ENCODE data around the gene ANKH.

The ANKH gene

DNA sequence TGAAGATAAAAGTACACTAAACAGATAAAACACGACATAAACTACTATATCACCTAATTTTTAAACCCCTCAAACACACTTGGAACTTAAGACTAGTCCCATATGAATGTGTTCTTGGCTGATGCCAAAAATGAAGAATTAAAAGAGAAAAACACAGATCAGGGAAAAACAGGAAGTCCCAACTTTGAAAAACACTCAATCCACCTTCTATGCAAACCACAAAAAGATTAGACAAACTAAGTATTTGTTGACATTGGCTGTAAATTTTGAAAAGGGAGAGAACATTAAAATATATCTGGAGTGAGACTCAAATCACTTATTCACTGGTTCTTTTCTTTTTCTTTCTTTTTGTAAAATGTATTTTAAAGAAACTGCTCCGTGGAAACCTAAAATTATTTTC, 81.4 kb downstream of the ANKH start:
- H3K9me3 ChIP-seq (ENCODE audit: control insufficient read depth, insufficient read depth, low read length) = no peaks in the 10 kb centered on the region
- no peaks in the 10 kb centered on the region for H3K4me1 ChIP-seq (ENCODE audit: insufficient read depth, low read length)
- H3K36me3 ChIP-seq (ENCODE audit: insufficient read depth, low read length) = no peaks in the 10 kb centered on the region
- H3K9ac ChIP-seq (ENCODE audit: low read depth, low read length) = no peak overlapping the region

DNA sequence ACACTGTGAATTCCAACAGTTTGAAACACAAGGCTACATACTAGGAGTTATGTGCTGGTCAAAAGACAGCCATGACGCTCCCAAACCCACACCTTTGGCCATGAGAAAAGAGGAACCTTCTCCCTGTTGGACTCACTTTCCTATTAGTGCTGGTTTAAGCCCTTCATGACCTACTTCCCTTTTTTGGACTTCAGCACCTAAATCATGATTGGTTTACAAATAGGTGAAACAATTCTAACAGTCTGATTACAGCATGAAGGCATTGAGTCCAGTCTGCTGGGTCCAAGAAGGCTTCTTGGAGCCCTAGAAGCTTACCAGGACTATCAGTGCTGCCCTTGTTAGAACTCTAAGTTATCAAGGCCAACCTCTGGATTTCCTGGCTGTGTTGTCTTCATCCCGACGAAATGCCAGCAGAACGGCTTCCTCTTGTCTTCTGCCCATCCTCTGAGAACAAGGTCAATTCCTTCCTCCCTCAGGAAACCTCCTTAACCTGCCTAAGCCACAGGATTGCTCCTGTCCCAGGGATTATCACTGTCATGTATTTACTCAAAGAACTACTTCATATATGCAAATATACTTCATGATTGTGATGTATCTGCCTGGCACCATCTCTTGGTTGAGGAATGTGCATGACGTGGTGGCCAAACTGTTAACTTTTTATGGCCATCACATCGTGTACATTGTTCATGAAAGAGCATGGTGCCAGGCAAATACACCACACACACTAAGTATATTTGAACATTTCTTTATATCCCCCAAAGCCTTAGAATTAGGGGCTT, 83.6 kb downstream of the ANKH start:
- H3K4me1 ChIP-seq (ENCODE audit: insufficient read depth, low read length) = no peaks in the 10 kb centered on the region
- peaks cover 5% of the 10 kb centered on the region; the same call in 1 of the 2 replicates for H3K9me3 ChIP-seq (ENCODE audit: control insufficient read depth, insufficient read depth, low read length)
- H3K36me3 ChIP-seq (ENCODE audit: insufficient read depth, low read length) = no peaks in the 10 kb centered on the region
- H3K9ac ChIP-seq (ENCODE audit: low read depth, low read length) = no peak overlapping the region

DNA sequence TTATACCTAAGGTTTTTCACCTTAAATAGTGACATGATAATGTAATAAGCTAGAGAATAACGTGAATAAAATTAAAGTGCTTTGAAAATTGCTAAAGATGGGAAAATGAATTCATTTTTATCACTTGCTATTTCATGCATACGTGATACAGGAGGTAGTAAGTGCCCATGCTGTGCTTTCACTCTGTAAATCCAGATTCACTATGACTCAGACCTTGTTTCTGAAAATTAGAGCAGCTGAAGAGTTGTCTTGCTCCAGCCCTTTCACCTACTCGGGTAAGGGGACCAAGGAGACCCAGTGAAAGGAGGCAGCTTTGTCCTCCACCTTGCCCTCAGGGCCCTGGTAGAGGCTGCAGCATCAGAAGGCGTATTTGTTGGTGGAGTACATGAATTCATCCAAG, 87.9 kb downstream of the ANKH start:
- Histone ChIP-seq H3K9ac (ENCODE audit: low read depth, low read length) (no peak overlapping the region), H3K36me3 (ENCODE audit: insufficient read depth, low read length) (no peaks in the 10 kb centered on the region), H3K4me1 (ENCODE audit: insufficient read depth, low read length) (peaks cover 2% of the 10 kb centered on the region; the same call in 1 of the 2 replicates), H3K9me3 (ENCODE audit: control insufficient read depth, insufficient read depth, low read length) (peaks cover 5% of the 10 kb centered on the region; the same call in 1 of the 2 replicates)

DNA sequence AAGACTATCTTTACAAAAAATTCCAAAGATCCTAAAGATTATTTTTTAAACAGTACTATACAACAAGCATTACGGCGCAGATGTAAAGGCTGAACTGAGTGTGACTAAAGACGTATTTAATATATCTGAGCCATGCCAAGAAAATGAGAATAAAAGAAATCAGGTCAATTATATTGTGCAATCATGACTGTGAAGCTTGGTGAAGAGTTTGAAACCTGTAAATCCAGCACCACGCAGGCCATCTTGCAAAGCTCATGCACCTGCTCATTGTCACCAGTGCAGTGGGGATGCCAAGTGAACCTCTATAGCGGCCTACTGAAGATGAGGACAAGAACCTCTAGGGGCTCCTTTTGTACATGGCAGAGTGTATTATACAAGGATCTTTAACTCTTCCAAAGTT, 89.0 kb downstream of the ANKH start:
- Histone ChIP-seq H3K4me1 (ENCODE audit: insufficient read depth, low read length) (peaks cover 9% of the 10 kb centered on the region; the same call in 1 of the 2 replicates), H3K9me3 (ENCODE audit: control insufficient read depth, insufficient read depth, low read length) (peaks cover 5% of the 10 kb centered on the region; the same call in 1 of the 2 replicates), H3K9ac (ENCODE audit: low read depth, low read length) (no peak overlapping the region), H3K36me3 (ENCODE audit: insufficient read depth, low read length) (no peaks in the 10 kb centered on the region)

DNA sequence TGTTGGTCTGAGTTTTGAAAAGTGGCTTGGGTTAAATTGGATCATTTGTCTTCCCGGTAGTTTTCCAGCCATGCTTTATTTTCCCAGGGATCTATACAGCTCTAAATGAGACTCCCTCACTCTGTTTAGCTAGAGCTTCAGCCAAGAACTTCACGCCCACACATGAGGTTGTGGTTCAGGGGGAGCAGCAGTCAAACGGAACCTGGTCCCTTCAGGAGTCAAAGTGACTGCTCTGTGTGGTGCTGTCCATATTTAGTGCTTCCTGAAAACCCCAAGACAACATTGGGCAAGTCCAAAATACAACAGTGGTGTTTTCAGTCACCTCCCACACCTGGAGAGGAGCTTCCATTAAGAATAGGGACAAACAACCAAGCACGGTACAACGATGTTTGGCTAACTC, 90.5 kb downstream of the ANKH start:
- Histone ChIP-seq H3K4me1 (ENCODE audit: insufficient read depth, low read length) (peaks cover 9% of the 10 kb centered on the region; the same call in 1 of the 2 replicates), H3K9ac (ENCODE audit: low read depth, low read length) (no peak overlapping the region), H3K9me3 (ENCODE audit: control insufficient read depth, insufficient read depth, low read length) (peaks cover 5% of the 10 kb centered on the region; the same call in 1 of the 2 replicates), H3K36me3 (ENCODE audit: insufficient read depth, low read length) (no peaks in the 10 kb centered on the region)

DNA sequence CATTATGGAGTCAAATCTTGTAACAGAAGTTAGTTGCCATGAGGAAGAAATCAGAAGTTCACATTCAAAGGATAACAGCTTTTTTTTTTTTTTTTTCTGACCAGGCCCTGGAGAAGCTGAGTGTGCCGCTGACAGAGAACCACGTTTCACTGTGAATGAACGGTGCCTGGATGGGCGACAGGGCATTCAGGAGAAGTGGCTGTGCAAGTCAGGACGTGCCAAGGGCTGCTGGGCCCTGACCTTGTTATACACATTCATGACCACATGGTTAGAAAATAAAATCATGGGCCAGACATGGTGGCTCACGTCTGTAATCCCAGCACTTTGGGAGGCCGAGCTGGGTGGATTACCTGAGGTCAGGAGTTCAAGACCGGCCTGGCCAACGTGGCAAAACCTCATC, 91.6 kb downstream of the ANKH start:
- peaks cover 9% of the 10 kb centered on the region; the same call in 1 of the 2 replicates for H3K4me1 ChIP-seq (ENCODE audit: insufficient read depth, low read length)

DNA sequence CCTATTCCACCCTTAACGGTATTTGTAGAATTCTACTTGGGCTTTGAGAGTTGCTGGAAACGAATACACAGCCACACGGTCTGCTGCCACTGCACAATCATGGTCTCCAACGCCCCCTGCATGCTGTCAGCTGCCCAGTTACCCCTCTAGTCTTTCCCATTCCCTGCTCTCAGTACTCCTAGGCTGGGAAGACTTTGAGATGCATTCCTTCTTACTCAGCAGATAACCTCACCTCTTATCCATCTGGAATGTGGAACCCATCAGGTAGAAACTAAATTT, 92.8 kb downstream of the ANKH start:
- Histone ChIP-seq H3K9me3 (ENCODE audit: control insufficient read depth, insufficient read depth, low read length) (no peaks in the 10 kb centered on the region), H3K4me1 (ENCODE audit: insufficient read depth, low read length) (peaks cover 9% of the 10 kb centered on the region; the same call in 1 of the 2 replicates), H3K9ac (ENCODE audit: low read depth, low read length) (no peak overlapping the region)

More for the DNA sequence above, 91.6 kb downstream of the ANKH start:
- no peaks in the 10 kb centered on the region for H3K36me3 ChIP-seq (ENCODE audit: insufficient read depth, low read length)
- no peak overlapping the region for H3K9ac ChIP-seq (ENCODE audit: low read depth, low read length)
- H3K9me3 ChIP-seq (ENCODE audit: control insufficient read depth, insufficient read depth, low read length) = peaks cover 5% of the 10 kb centered on the region; the same call in 1 of the 2 replicates

DNA sequence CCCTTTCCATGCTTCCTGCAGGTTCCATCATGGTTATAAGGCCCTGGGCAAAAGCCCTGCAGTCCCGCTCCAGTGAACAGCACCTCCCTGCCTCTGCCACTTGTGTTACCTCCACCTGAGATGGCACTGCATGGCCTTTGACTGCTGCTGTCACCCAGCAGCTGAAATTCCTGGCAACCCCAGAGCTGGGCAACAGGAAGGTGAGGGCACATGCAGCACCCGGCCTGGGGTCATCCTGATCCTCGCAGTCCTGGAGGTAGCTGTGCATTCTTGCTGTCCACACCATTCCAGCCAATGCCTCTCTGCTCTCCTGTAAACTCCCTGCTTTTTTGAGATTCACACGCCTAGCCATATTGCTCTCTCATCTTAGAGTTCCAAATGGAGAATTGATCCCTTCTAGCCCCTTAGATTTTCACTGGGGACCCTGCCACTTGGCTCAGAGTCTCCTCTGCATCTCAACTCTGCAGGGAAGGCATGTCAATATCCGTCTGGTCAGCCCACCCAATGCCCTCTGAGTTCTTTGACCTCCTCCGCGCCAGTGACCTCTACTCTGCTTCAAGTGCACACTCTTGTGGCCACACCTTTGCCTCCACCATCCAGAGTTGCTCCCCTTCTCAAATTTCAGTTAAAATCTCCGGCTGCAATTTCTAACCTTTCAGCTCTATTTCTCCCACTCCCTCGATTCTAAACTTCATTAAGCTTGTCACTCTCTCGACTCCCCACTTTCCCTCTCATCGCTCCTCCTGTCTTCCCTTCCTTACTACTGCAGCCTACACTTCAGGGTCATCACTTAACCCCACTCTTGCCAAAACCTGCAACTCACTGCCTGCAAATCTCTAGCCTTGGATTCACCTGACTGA, 93.4 kb downstream of the ANKH start:
- peaks cover 9% of the 10 kb centered on the region; the same call in 1 of the 2 replicates for H3K4me1 ChIP-seq (ENCODE audit: insufficient read depth, low read length)
- no peaks in the 10 kb centered on the region for H3K36me3 ChIP-seq (ENCODE audit: insufficient read depth, low read length)
- no peaks in the 10 kb centered on the region for H3K9me3 ChIP-seq (ENCODE audit: control insufficient read depth, insufficient read depth, low read length)
- H3K9ac ChIP-seq (ENCODE audit: low read depth, low read length) = no peak overlapping the region

More for the DNA sequence above, 92.8 kb downstream of the ANKH start:
- H3K36me3 ChIP-seq (ENCODE audit: insufficient read depth, low read length) = no peaks in the 10 kb centered on the region

DNA sequence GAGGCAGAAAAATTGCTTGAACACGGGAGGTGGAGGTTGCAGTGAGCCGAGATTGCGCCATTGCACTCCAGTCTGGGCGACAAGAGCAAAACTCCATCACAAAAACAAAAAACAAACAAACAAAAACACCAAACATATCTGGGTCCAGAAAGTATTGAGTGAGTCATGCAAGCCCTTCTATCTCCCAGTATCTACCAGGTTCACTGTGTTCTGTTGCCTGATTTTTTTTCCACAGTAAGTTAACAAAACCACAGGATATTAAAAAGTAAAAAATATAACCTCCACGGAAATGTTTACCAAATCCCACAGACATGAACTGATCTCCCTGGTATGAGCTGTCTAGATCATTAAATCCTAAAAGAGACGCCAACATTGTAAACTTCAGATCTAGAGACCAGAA, 94.4 kb downstream of the ANKH start:
- Histone ChIP-seq H3K36me3 (ENCODE audit: insufficient read depth, low read length) (no peaks in the 10 kb centered on the region), H3K4me1 (ENCODE audit: insufficient read depth, low read length) (peaks cover 9% of the 10 kb centered on the region; the same call in 1 of the 2 replicates), H3K9ac (ENCODE audit: low read depth, low read length) (no peak overlapping the region), H3K9me3 (ENCODE audit: control insufficient read depth, insufficient read depth, low read length) (no peaks in the 10 kb centered on the region)

DNA sequence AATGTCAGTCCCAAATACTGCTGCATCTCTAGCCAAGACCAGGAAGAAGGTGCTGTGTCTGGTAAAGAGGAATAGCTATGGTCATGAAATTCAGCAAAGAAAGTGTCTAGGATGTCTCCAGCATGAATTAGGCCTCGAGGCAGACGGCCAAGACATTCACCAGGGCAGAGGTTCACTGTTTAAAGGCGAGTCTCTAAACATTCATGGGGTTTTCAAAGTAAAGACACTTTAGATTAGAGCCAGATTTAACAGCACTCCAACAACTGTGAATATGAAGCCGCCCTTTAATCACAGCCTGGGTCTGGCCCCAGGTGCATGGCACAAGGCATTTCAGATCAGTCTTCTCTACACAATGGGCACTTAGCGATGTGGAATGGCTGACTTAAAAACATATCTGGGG, 95.0 kb downstream of the ANKH start:
- Histone ChIP-seq H3K36me3 (ENCODE audit: insufficient read depth, low read length) (no peaks in the 10 kb centered on the region), H3K9me3 (ENCODE audit: control insufficient read depth, insufficient read depth, low read length) (no peaks in the 10 kb centered on the region), H3K9ac (ENCODE audit: low read depth, low read length) (no peak overlapping the region), H3K4me1 (ENCODE audit: insufficient read depth, low read length) (peaks cover 9% of the 10 kb centered on the region; the same call in 1 of the 2 replicates)

DNA sequence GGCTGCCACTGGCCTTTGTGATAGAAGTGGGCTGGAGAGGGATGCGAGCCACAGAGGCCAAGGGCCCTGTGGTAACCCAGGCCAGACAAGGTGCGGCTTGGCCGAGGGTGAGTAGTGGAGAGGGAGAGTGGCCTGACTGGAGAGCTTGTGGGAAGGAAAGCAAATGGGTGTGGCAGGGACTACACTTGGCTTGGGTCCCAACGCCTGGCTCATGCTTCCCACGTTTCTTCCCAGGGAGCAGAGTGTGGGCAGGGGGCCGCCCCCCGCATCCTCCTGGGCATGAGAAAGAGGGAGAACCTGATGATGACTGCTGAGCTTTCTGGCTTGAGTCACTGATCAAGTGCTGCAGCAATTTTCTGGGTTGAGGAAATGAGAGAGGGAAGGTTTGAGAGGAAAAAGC, 95.7 kb downstream of the ANKH start:
- Histone ChIP-seq H3K9ac (ENCODE audit: low read depth, low read length) (no peak overlapping the region), H3K36me3 (ENCODE audit: insufficient read depth, low read length) (no peaks in the 10 kb centered on the region), H3K4me1 (ENCODE audit: insufficient read depth, low read length) (peaks cover 9% of the 10 kb centered on the region; the same call in 1 of the 2 replicates), H3K9me3 (ENCODE audit: control insufficient read depth, insufficient read depth, low read length) (no peaks in the 10 kb centered on the region)

DNA sequence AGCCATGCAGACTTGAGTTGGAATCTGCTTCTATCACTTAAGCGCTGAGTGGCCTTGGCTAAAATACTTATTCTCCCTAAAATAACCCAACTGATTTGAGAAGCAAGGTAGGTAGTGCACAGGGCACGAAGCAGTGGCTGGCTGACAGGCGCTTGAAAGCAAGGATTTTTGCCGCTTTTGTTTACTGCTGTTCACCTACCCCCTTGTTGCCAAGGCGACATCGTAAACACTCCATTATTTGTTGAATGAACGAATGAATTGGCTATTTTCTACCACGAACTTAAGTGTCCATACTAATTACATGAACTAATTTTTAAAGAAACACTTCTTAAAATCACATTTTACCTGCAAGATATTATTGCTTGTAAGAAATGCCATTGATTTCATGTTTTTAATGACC, 98.0 kb downstream of the ANKH start:
- no peaks in the 10 kb centered on the region for H3K36me3 ChIP-seq (ENCODE audit: insufficient read depth, low read length)
- H3K9ac ChIP-seq (ENCODE audit: low read depth, low read length) = no peak overlapping the region
- peaks cover 6% of the 10 kb centered on the region; the same call in 1 of the 2 replicates for H3K4me1 ChIP-seq (ENCODE audit: insufficient read depth, low read length)
- H3K9me3 ChIP-seq (ENCODE audit: control insufficient read depth, insufficient read depth, low read length) = no peaks in the 10 kb centered on the region

DNA sequence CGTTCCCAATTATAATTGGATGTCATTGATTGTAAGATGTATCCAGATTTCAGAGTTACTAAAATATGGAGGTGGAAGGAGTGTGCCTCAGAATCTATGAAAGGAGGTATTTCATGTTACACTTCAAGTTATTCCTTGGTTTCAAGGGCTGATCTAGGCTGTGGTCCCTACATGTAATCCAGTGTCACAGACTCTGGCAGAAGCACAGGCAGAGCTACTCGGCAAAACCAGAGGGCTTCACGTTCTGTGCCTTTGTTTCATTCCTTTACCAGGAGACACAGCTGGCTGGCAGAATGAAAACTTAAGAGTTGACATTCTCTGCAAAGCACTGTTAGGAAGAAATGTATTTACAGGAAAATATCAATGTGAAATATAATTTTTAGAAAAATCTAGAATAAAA, 99.6 kb downstream of the ANKH start:
- Histone ChIP-seq H3K9me3 (ENCODE audit: control insufficient read depth, insufficient read depth, low read length) (no peaks in the 10 kb centered on the region), H3K36me3 (ENCODE audit: insufficient read depth, low read length) (no peaks in the 10 kb centered on the region), H3K4me1 (ENCODE audit: insufficient read depth, low read length) (no peaks in the 10 kb centered on the region), H3K9ac (ENCODE audit: low read depth, low read length) (no peak overlapping the region)

DNA sequence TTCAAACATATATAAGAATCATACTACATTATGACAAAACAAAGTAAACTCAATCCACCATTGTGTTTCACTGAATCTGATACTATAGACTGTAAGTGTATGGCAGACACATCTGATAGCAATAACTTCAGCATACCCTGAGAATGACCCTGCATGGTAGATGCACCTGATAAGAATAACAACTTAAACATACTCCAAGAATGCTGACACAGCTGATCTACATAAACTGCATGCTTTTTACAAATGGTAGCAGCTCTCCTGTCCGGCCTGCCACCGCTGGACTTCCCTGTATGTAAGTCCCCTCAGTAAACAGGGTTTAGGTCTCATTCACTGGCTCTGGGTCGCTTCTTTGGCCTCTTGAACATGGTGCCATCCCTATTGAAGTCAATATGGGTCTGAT, 100.4 kb downstream of the ANKH start:
- Histone ChIP-seq H3K4me1 (ENCODE audit: insufficient read depth, low read length) (no peaks in the 10 kb centered on the region), H3K9me3 (ENCODE audit: control insufficient read depth, insufficient read depth, low read length) (no peaks in the 10 kb centered on the region)

More for the DNA sequence above, 100.4 kb downstream of the ANKH start:
- no peaks in the 10 kb centered on the region for H3K36me3 ChIP-seq (ENCODE audit: insufficient read depth, low read length)
- H3K9ac ChIP-seq (ENCODE audit: low read depth, low read length) = no peak overlapping the region
